Measurements from ENCODE around the gene PHIP. TPM values are rescaled to one million over a fixed set of nuclear protein-coding genes. Genes with fewer than 3 reads are reported as not detected.

The PHIP gene
- total RNA-seq, 1 experiment from 2014 or later: 53.6 TPM

- H3T11ph ChIP-seq (ENCODE audit: low read length): no peak overlapping the region
- no peaks in the 10 kb centered on the region for H3K79me1 ChIP-seq (ENCODE audit: insufficient read depth, low read depth, low read length, poor library complexity, severe bottlenecking)
- TF ChIP-seq, protein P1, sequence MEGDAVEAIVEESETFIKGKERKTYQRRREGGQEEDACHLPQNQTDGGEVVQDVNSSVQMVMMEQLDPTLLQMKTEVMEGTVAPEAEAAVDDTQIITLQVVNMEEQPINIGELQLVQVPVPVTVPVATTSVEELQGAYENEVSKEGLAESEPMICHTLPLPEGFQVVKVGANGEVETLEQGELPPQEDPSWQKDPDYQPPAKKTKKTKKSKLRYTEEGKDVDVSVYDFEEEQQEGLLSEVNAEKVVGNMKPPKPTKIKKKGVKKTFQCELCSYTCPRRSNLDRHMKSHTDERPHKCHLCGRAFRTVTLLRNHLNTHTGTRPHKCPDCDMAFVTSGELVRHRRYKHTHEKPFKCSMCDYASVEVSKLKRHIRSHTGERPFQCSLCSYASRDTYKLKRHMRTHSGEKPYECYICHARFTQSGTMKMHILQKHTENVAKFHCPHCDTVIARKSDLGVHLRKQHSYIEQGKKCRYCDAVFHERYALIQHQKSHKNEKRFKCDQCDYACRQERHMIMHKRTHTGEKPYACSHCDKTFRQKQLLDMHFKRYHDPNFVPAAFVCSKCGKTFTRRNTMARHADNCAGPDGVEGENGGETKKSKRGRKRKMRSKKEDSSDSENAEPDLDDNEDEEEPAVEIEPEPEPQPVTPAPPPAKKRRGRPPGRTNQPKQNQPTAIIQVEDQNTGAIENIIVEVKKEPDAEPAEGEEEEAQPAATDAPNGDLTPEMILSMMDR (conservative IDR thresholded peaks at IDR 0.05): no peak
- H4K5ac ChIP-seq (ENCODE audit: insufficient read length, low read depth, low read length): no peak overlapping the region
- no peak overlapping the region for H3K18ac ChIP-seq (ENCODE audit: insufficient read length, low read depth, low read length)
- Mint-ChIP-seq H3K27me3 (ENCODE audit: low read depth) (no peaks in the 10 kb centered on the region), H3K4me3 (no peak overlapping the region), H3K36me3 (ENCODE audit: insufficient read depth in 1 of 3, low read depth in 3 of 3) (peaks cover 66 to 87% (median 80%) of the 10 kb centered on the region in 3 experiments), H3K9me3 (peaks cover 3 to 4% of the 10 kb centered on the region in 2 experiments; a peak in 3 of 5 replicates), H3K4me1 (no peaks in the 10 kb centered on the region), H3K27ac (no peak overlapping the region)
- no peaks in the 10 kb centered on the region for H3K23me2 ChIP-seq (ENCODE audit: insufficient read length, low read depth, low read length, poor library complexity, severe bottlenecking)
- no peaks in the 10 kb centered on the region for H3K4me1 ChIP-seq (ENCODE audit: insufficient read depth, low read length)
- no peaks in the 10 kb centered on the region for H3K9me3 ChIP-seq (ENCODE audit: control insufficient read depth, low read depth, low read length)
- no peak overlapping the region for H4K8ac ChIP-seq (replicated peaks; ENCODE audit: insufficient read length, low read depth, low read length)
- H2AFZ ChIP-seq (ENCODE audit: low read length): no peak overlapping the region
- H2BK120ac ChIP-seq (ENCODE audit: low read depth, low read length, poor library complexity, severe bottlenecking): no peak overlapping the region
- H4K20me1 ChIP-seq (ENCODE audit: control insufficient read depth, insufficient read depth, insufficient read length): no peaks in the 10 kb centered on the region
- H3K27me3 ChIP-seq (ENCODE audit: insufficient read depth, low read length): no peaks in the 10 kb centered on the region
- H2BK5ac ChIP-seq (ENCODE audit: insufficient read length, low read length): no peak overlapping the region
- H2BK15ac ChIP-seq (ENCODE audit: low read depth, low read length): no peak overlapping the region
- no peak overlapping the region for H2BK12ac ChIP-seq (ENCODE audit: insufficient read length, low read depth, low read length)
- H2BK20ac ChIP-seq (ENCODE audit: low read depth, low read length, poor library complexity, severe bottlenecking): no peak overlapping the region
- H3K56ac ChIP-seq (ENCODE audit: insufficient read length, low read depth, low read length): no peak overlapping the region
- H4K91ac ChIP-seq (ENCODE audit: insufficient read length, low read depth, low read length): no peak overlapping the region
- no peak overlapping the region for H3K14ac ChIP-seq (ENCODE audit: insufficient read depth, low read length)
- no peak overlapping the region for H3K9ac ChIP-seq (ENCODE audit: extremely low read depth, insufficient read length, low read length)
- no peak overlapping the region for H3K27ac ChIP-seq (ENCODE audit: insufficient read length, low read depth, low read length)
- no peak overlapping the region for H3K23ac ChIP-seq (ENCODE audit: insufficient read length, low read depth, low read length)
- H3K4ac ChIP-seq (ENCODE audit: low read depth, low read length): no peak overlapping the region
- no peak overlapping the region for H2AK5ac ChIP-seq (ENCODE audit: insufficient read length, low read length)
- H3K79me2 ChIP-seq (ENCODE audit: insufficient read depth, low read length): no peaks in the 10 kb centered on the region
- DNase-seq: no peak
- H3K4me2 ChIP-seq (ENCODE audit: insufficient read depth, insufficient read length, low read length): no peak overlapping the region
Observed at GRCh38 chr6:78995946-78996345, 82.1 kb downstream of the PHIP start.

All from H9 (cell line).